Fibroblast of the aortic adventitia (primary cell): ENCODE data around the gene SSPN. TPM values are rescaled to one million over a fixed set of nuclear protein-coding genes. Genes with fewer than 3 reads are reported as not detected.
A peak's percentile ranks its signal among the peaks of the same experiment; 100 is the strongest.

Experiments used
- DNase-seq: peaks from one replicate; pipeline ENCODE4 v3.0.0-alpha.2; 2010; ENCODE audit warnings: low read depth
- H3K4me3 ChIP-seq: 2 replicates; pipeline ENCODE4 v1.5.1; 2011; ENCODE audit warnings: low read depth, mild to moderate bottlenecking, control low read depth, low read length, moderate library complexity
- CTCF ChIP-seq: IDR thresholded peaks from 2 replicates; pipeline ENCODE4 v1.5.1; 2011; ENCODE audit warnings: mild to moderate bottlenecking, low read length, control low read depth, inconsistent platforms; ENCODE audit not compliant: insufficient read depth
- total RNA-seq: library from RNA; depleted of rRNA; stranded (reverse); fragments of >200 nt; gene quantifications from 2 replicates; pipeline ENCODE4 v1.2.3, GENCODE V29; 2012; ENCODE audit warnings: low replicate concordance

The SSPN gene
- total RNA-seq, 1 donor = 23.0 TPM

- no peak for TF ChIP-seq CTCF
- DNase-seq = no peak
Measured at GRCh38 chr12:26269562-26270284, 74.3 kb downstream of the SSPN start.

GRCh38 chr12:26271024-26271423 is 75.7 kb downstream of the SSPN start:
- H3K4me3 ChIP-seq = no peak overlapping the region
- peak; percentile 49 for DNase-seq
- no peak for TF ChIP-seq CTCF

More at GRCh38 chr12:26269562-26270284, 74.3 kb downstream of the SSPN start:
- H3K4me3 ChIP-seq = no peak overlapping the region

- DNase-seq = peak; percentile 93
- no peak overlapping the region for H3K4me3 ChIP-seq
- TF ChIP-seq CTCF = no peak
Measured at GRCh38 chr12:26271889-26272492, 76.6 kb downstream of the SSPN start.

GRCh38 chr12:26272851-26273250 is 77.5 kb downstream of the SSPN start:
- no peak for DNase-seq
- TF ChIP-seq CTCF = no peak
- H3K4me3 ChIP-seq = no peak overlapping the region

GRCh38 chr12:26273811-26274210 is 78.4 kb downstream of the SSPN start:
- no peak overlapping the region for H3K4me3 ChIP-seq
- no peak for DNase-seq
- TF ChIP-seq CTCF = no peak

- H3K4me3 ChIP-seq = no peak overlapping the region
- no peak for TF ChIP-seq CTCF
- peak; percentile 99 for DNase-seq
Measured at GRCh38 chr12:26274441-26275312, 79.3 kb downstream of the SSPN start.
